Stomach (tissue), 9 donors: ENCODE measurements around the gene CCR7. TPM values are rescaled to one million over a fixed set of nuclear protein-coding genes. Genes with fewer than 3 reads are reported as not detected.

Experiments used
- DNase-seq, 2 donors: peaks; one replicate each; pipeline versions ENCODE4 v3.0.0 to v3.0.0-alpha.2; 2013 to 2019
- H3K27ac ChIP-seq, 5 donors: fragments of 200-600 bp in 4 of 5; sonication (generic) in 4 of 5; one replicate each; pipeline ENCODE4 v1.5.1; 2013 to 2019; ENCODE audit warnings: mild to moderate bottlenecking in 1 of 5, moderate library complexity in 1 of 5
- H3K27me3 ChIP-seq, 3 donors: fragments of 200-600 bp; sonication (generic); one replicate each; pipeline ENCODE4 v1.5.1; 2017 to 2019; ENCODE audit warnings: mixed run types in 1 of 3
- H3K36me3 ChIP-seq, 4 donors: fragments of 200-600 bp; sonication (generic); 1 replicate in 3 of 4; 2 replicates in 1 of 4; pipeline ENCODE4 v1.5.1; 2016 to 2019
- H3K4me1 ChIP-seq, 4 donors: fragments of 200-600 bp; sonication (generic); one replicate each; pipeline ENCODE4 v1.5.1; 2016 to 2019
- H3K4me3 ChIP-seq, 4 donors: fragments of 200-600 bp; sonication (generic) in 3 of 4; one replicate each; pipeline ENCODE4 v1.5.1; 2016 to 2019; ENCODE audit warnings: mild to moderate bottlenecking in 1 of 4
- H3K9me3 ChIP-seq, 4 donors: fragments of 200-600 bp; sonication (generic); one replicate each; pipeline ENCODE4 v1.5.1; 2016 to 2019
- EP300 ChIP-seq: sonication (generic); formaldehyde crosslinking; IDR thresholded peaks from one replicate; pipeline ENCODE4 v1.6.1; 2017; ENCODE audit warnings: antibody characterized with exemption
- POLR2A ChIP-seq, 4 donors: fragments of 450-650 bp; IDR thresholded peaks; one replicate each; pipeline ENCODE4 v1.6.1; 2016; ENCODE audit warnings: antibody characterized with exemption in 4 of 4, control low read depth in 2 of 4, mild to moderate bottlenecking in 1 of 4, moderate library complexity in 1 of 4
- POLR2AphosphoS5 ChIP-seq, 3 donors: sonication (generic); formaldehyde crosslinking; IDR thresholded peaks; one replicate each; pipeline ENCODE4 v1.6.1; 2016; ENCODE audit warnings: antibody characterized with exemption in 3 of 3
- WGBS, 5 donors: extraction: QIAGEN DNeasy Blood & Tissue Kit in 3 of 5; methylation state at CpG; one replicate each; pipeline versions ENCODE4 v1.1.5 to v1.1.7; 2013 to 2018; 5-methylcytosine and 5-hydroxymethylcytosine counted together
- intact Hi-C: fragments of 100-400 bp; cut with DNase I; formaldehyde crosslinking; loops from one replicate; pipeline ENCODE4 v1.15.1; 2023; ENCODE audit warnings: low total_unique reads
- polyA plus RNA-seq, 3 donors: library from polyadenylated mRNA; stranded (reverse); fragments of 200-250 nt; gene quantifications; one replicate each; pipeline ENCODE4 v1.2.3, GENCODE V29; 2013
- total RNA-seq, 5 donors: library from RNA; depleted of rRNA; stranded (reverse); fragments of >200 nt; gene quantifications; one replicate each; pipeline versions ENCODE4 v1.1.0 to v1.2.3, GENCODE V29; 2014 to 2016
- TF ChIP-seq, protein P1 (sequence below), 7 experiments: fragments of 450-650 bp in 4 of 7; fragments of 200-600 bp in 3 of 7; sonication (generic) in 3 of 7; IDR thresholded peaks; one replicate each; pipeline ENCODE4 v1.5.1; 2016 to 2019; ENCODE audit warnings: antibody characterized with exemption in 7 of 7, control low read depth in 2 of 7, mild to moderate bottlenecking in 1 of 7
- donor health status: healthy with polysubstance abuse.
- donor health status: Bipolar disorder and iron deficiency.
- donor health status: healthy.

The CCR7 gene
- total and polyA plus RNA-seq, 8 donors, result 0.92 to 3.1 (median 1.4) TPM; not detected in 5

DNA sequence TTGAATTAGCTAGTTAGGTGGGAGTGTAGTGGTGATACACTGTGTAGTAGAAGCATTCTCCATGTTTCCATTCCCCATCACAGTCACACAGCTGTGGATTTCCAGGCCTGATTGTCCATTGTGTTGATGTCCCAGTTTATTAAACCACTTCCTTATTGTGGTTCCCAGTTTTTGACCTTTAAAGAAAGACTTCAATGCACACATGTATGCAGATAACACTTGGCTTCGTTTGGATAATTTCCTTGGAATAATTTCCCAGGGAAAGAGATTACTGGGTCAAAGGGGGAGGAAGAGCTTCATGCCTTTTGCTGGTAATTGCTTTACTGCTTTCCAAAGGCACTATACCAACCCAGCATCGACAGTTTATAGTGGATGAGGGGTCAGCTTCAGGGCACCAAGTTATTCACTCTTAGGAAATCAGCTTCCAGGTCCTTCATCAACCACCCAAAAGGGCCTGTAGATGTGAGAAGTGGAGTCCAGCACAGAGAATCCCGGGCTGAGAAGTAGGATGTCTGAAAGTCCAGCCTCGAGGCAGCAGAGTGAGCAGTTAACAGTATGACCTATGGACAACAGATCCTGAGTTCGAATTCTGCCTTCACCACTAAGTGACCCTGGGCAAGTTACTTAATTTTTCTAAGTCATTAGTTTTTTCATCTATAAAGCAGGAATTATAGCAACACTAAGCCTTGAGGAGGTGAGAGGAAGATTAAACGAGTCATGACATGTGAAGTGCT is 32.6 kb downstream of the CCR7 start:
- no peaks in the 10 kb centered on the region for H3K36me3 ChIP-seq
- peak in 1 of 3 donors; percentile 9 for TF ChIP-seq POLR2AphosphoS5 (IDR thresholded peaks at IDR 0.05)
- TF ChIP-seq EP300, result no peak
- peak overlapping the region in 4 of 5 donors; percentile 3 to 64 (median 32) for H3K27ac ChIP-seq
- H3K9me3 ChIP-seq, result no peaks in the 10 kb centered on the region
- 40 to 47% (median 42%) methylated on average over 6 of the region's 6 CpGs for WGBS, 5 donors
- intact Hi-C loops, result no loop called here
- no peak for DNase-seq
- peaks cover 21 to 53% (median 37%) of the 10 kb centered on the region in 4 donors for H3K4me1 ChIP-seq
- H3K4me3 ChIP-seq, result no peak overlapping the region
- H3K27me3 ChIP-seq, result no peaks in the 10 kb centered on the region

GRCh38 chr17:40531051-40531991 is 34.0 kb downstream of the CCR7 start:
- Histone ChIP-seq H3K9me3 (no peaks in the 10 kb centered on the region), H3K4me3 (no peak overlapping the region), H3K27me3 (no peaks in the 10 kb centered on the region), H3K4me1 (peaks cover 13 to 39% (median 26%) of the 10 kb centered on the region in 4 donors), H3K36me3 (no peaks in the 10 kb centered on the region), H3K27ac (no peak overlapping the region)
- intact Hi-C loops, result no loop called here
- no peak for DNase-seq
- TF ChIP-seq, protein P1, sequence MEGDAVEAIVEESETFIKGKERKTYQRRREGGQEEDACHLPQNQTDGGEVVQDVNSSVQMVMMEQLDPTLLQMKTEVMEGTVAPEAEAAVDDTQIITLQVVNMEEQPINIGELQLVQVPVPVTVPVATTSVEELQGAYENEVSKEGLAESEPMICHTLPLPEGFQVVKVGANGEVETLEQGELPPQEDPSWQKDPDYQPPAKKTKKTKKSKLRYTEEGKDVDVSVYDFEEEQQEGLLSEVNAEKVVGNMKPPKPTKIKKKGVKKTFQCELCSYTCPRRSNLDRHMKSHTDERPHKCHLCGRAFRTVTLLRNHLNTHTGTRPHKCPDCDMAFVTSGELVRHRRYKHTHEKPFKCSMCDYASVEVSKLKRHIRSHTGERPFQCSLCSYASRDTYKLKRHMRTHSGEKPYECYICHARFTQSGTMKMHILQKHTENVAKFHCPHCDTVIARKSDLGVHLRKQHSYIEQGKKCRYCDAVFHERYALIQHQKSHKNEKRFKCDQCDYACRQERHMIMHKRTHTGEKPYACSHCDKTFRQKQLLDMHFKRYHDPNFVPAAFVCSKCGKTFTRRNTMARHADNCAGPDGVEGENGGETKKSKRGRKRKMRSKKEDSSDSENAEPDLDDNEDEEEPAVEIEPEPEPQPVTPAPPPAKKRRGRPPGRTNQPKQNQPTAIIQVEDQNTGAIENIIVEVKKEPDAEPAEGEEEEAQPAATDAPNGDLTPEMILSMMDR (IDR thresholded peaks at IDR 0.05), result no peak
- no peak for TF ChIP-seq POLR2AphosphoS5 (IDR thresholded peaks at IDR 0.05)
- WGBS, 5 donors, result 81 to 90% (median 88%) methylated on average over 15 of the region's 15 CpGs

- Histone ChIP-seq H3K27ac (no peak overlapping the region), H3K27me3 (no peaks in the 10 kb centered on the region), H3K9me3 (peaks cover 0 to under 1% (median 0%) of the 10 kb centered on the region in 4 donors), H3K4me3 (no peak overlapping the region), H3K36me3 (no peaks in the 10 kb centered on the region), H3K4me1 (peaks cover 11 to 31% (median 19%) of the 10 kb centered on the region in 4 donors)
- intact Hi-C loops, result no loop called here
- no peak for DNase-seq
- WGBS, 5 donors, result 91 to 100% (median 94%) methylated on average over 5 of the region's 5 CpGs
- TF ChIP-seq EP300 (no peak), POLR2AphosphoS5 (IDR thresholded peaks at IDR 0.05) (no peak), POLR2A (IDR thresholded peaks at IDR 0.05) (no peak)
- TF ChIP-seq, protein P1 (IDR thresholded peaks at IDR 0.05), result no peak
Measured at GRCh38 chr17:40530531-40530994, 34.7 kb downstream of the CCR7 start.

DNA sequence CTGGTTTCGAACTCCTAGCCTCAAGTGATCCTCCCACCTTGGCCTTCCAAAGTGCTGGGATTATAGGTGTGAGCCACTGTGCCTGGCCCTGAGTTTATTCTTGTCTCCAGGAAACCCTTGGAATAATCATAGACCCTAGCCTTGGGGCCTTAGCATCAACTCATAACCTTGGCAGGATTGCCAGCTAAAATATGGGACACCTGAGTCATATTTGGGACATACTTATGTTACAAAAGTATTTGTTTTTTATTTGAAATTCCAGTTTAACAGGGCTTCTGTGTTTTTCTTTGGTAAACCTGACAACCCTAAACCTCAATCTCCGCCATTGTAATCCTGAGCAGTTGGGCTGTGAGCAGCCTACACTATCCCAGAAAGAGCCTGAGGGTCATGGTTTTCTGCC is 35.3 kb downstream of the CCR7 start:
- Histone ChIP-seq H3K4me1 (peaks cover 11 to 27% (median 19%) of the 10 kb centered on the region in 4 donors), H3K36me3 (no peaks in the 10 kb centered on the region), H3K27ac (no peak overlapping the region), H3K4me3 (no peak overlapping the region), H3K9me3 (peaks cover 0 to 6% (median 0%) of the 10 kb centered on the region in 4 donors), H3K27me3 (no peaks in the 10 kb centered on the region)
- TF ChIP-seq EP300 (no peak), POLR2A (IDR thresholded peaks at IDR 0.05) (no peak), POLR2AphosphoS5 (IDR thresholded peaks at IDR 0.05) (no peak)
- TF ChIP-seq, protein P1 (IDR thresholded peaks at IDR 0.05), result no peak
- 93 to 100% (median 98%) methylated on average over 2 of the region's 2 CpGs for WGBS, 5 donors
- intact Hi-C loops, result no loop called here
- no peak for DNase-seq
